ENCODE results near the gene SLC17A2.

Gene SLC17A2

DNA sequence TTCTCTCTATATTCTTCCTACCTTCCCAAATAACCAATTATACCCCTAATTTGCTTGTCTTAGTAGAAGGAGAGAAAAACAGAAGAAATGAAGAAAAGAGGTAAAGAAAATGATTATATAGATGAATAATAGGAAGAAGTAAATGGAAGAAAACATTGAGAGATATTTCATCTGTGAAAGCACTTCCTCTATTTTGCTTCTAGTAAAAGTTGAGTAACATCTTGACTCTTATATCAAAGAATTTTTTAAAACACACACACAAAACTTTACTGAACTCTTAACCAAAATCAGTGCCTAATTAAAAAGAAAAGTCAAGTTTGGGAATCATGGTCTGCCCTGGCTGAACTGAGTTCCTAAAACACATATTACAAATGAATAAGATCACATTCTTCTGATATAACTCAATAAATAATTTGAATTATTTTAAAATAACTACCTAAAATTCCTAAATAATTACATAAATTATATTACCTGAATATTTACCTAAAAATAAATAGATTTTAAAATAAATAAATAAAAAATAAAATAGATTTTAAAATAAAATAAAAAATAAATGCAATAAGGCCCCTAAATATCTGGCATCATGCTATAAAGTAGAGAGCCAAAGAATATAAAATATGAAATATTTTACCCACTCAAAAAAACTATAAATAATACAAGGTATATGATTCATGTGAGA is 8.8 kb downstream of the SLC17A2 start:
- no peak for DNase-seq (ENCODE audit: low read depth in 2 of 3, low spot score in 2 of 3)

GRCh38 chr6:25919657-25920056 is 10.8 kb downstream of the SLC17A2 start:
- DNase-seq (ENCODE audit: low read depth in 2 of 3, low spot score in 2 of 3), result no peak

GRCh38 chr6:25918083-25918683 is 12.3 kb downstream of the SLC17A2 start:
- DNase-seq (ENCODE audit: low read depth in 2 of 3, low spot score in 2 of 3), result no peak

- no peak for DNase-seq (ENCODE audit: low read depth in 2 of 3, low spot score in 2 of 3)
Observed at GRCh38 chr6:25916789-25917490, 13.6 kb downstream of the SLC17A2 start.

DNA sequence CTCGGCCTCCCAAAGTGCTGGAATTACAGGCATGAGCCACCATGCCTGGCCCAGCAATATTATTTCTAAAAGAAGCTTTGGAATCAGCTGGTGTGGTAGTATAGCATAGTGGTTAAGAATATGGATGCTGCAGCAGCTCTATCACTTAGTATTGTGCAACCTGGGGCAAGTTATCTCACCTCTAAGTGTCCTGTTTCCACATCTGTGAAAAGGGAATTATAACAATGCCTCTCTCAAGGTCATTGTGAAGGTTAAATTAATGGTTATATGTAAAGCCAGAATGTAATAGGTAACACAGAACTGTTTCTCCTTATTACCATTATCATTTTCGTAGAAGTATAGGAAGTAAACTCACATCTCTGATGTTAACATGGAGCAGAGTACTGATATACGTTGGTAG is 14.2 kb downstream of the SLC17A2 start:
- no peak for DNase-seq (ENCODE audit: low read depth in 2 of 3, low spot score in 2 of 3)

DNA sequence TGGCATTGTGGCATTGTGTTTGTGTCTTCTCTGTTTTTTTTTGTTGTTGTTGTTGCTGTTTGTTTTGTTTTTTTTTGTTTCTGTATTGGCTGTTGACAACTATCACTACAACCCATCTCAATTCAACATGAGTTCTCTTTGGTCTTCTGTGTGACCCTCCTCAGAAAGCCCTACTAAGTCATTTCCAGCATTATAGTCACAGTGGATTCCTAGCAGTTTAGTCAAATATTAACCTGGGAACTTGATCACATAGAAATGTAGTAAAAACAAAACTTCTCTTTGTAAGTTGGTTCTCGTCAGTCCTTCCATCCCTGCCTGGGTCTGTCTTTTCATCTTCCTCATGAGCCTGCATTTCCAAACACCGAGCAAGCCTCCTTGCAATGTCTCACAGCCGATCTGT is 16.8 kb downstream of the SLC17A2 start:
- no peak for DNase-seq (ENCODE audit: low read depth in 2 of 3, low spot score in 2 of 3)

DNA sequence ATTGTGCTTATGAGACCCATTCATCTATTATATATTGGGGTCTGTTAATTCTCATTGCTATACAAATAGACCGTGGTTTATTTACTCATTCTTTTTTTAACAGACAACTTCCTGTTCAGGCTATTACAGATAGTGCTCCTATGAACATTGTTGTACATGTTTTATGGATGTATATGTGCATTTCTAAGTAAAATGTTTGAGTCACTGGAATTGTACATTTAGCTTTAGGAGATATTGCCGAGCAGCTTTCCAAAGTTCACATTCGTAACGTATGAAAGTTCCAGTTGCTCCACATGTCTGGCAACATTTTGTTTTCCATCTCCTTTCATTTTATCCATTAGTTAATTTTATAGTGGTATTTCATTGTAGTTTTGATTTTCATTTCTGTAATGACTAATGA is 19.1 kb downstream of the SLC17A2 start:
- no peak for DNase-seq (ENCODE audit: low read depth in 2 of 3, low spot score in 2 of 3)

- no peak for DNase-seq (ENCODE audit: low read depth in 2 of 3, low spot score in 2 of 3)
Observed at GRCh38 chr6:25907475-25908014, 22.9 kb downstream of the SLC17A2 start.

DNA sequence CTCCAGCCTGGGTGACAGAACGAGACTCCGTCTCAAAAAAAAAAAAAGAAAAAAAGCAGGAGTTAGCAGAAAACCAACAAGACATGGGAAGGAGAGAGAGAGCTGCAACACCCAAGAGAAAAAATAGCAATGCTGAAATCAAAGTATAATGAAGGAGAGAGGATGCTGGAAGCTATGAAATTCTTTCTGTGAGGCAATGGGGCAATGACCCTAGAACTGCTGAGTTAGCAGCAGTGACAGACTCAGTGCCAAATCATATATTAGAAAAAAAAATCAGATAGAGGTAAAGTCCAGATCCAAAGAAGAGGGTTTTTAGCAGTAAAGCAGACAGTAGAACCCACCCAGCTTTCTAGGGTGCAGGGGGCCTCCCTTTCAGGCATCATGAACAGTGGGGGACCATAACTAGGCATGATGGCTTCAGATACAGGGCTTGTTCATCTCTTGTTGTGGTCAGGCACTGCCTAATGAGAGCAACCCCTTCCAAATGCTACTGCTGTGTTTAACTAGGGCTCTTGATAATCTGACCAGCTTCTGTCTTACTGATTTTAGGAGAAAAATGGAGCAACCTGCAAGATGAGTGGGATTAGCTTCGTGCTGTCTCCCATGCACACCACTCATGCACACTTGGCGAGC is 26.9 kb downstream of the SLC17A2 start:
- DNase-seq (ENCODE audit: low read depth in 2 of 3, low spot score in 2 of 3), result no peak

DNA sequence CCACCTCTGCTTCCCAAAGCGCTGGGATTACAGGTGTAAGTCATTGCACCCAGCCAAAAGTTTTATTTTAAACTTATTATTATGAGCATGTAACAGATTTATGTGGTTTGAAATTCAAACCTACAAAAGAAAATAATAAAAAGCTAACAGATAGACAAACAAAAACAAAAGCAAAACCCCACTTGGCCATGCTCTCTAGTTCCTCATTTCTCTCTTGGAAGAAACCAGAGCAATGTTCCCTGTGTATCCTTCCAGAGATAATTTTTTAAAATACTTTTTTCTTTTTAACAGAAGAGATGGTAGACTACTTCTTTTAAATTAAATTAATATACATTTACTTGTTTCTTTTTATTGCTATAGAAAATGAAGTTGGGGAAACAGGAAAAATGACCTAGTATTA is 28.4 kb downstream of the SLC17A2 start:
- no peak for DNase-seq (ENCODE audit: low read depth in 2 of 3, low spot score in 2 of 3)

GRCh38 chr6:25900843-25901242 is 29.6 kb downstream of the SLC17A2 start:
- DNase-seq (ENCODE audit: low read depth in 2 of 3, low spot score in 2 of 3), result no peak

DNA sequence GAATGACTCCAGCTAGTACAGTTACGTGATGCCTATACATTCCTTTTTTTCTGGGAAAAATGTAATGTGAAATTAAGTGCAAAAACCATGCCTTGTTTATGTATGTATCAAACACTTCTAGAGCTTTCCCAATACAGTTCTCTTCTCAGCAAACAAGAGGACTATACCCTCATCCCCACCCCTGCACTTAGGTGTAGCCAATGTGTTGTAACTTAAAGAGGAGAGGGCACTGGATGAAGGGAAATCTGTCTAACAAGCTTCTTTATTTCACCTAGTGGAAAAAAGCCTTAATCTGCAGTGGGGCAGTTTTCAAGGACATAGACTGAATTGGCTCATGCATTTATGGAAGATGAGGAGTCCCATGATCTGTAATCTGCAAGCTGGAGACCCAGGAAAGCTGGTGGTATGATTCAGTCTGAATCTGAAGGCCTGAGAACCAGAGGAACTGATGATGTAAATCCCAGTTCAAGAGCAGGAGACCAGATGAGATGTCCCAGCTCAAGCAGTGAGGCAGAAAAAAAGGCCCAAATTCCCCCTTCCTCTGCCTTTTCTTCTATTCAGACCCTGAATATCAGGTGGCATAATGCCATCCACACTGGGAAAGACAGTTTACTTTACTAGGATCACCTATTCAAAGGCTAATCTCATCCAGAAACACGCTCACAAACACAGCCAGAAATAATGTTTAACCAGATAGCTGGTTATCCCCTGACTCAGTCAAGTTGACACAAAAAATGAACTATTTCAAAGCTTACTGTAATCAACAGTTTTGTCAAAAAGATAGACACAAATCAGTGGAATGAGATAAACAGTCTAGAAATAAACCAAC is 30.7 kb downstream of the SLC17A2 start:
- DNase-seq (ENCODE audit: low read depth in 2 of 3, low spot score in 2 of 3), result no peak

DNA sequence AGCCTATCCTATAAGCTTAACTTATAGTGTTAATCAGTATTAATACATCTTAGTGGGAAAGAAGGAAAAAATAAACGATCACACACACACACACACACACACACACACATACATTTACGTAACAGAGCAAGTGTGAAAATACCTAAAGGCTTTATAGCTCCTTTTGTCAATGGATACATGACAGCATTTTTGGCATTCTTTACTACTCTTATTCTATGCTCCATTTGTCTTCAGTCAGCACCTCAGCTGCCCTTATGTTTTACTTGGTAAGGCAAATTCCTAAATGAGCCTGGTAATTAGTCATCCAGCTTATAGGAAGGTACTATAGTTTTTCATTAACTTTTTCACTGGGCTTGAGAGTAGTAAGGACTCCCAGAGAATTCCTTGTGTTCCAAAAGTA is 31.4 kb downstream of the SLC17A2 start:
- DNase-seq (ENCODE audit: low read depth in 2 of 3, low spot score in 2 of 3), result no peak

DNA sequence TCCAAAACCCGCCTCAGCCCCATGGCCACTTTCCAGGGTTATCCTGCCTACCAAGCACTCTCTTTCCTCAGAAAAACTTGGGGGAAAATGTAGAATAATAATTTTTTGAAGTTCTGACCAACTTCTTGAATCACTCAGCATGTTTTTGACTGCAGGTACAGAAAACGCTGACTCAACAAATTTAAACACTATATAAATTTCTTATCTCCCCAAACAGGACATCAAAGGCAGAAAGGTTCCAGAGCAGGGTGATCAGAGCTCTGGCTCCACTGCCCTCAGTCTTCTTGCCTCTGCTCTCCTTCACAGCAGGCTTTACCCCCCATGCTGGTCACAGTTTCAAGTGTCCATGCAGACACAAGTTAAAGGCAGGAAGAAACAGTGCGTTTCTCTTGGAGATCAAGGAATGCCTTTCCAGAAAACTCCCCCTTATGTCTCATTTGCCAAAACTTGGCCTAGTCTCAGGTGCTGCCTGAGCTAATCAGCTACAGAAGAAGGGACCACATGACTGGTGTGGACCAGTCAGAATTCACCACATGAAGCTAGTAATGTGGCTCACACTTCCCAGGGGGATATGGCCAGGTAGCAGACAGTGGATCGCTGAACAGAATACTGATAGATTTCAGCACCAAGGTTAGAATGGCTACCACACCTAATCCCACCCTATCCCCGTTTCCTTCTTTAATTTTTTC is 32.1 kb downstream of the SLC17A2 start:
- no peak for DNase-seq (ENCODE audit: low read depth in 2 of 3, low spot score in 2 of 3)

DNA sequence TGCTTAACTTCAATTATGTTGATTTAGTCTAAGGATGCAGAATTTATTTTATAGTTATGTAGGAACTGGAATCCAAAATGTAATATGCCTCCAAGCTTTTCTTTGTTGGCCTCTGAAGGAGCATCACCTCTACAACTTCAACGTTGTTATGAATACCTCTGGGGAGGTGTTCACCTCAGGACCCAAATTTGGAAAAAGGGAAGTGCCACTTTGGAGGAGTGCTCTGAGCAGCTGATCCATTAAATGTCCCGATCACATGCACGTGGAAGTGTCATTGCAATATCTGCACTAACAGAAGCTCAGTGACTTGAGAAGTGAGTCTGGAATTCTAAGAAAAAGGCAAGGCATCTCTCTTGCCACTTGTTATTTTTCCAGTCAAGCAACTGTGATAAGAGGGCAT is 34.2 kb downstream of the SLC17A2 start:
- no peak for DNase-seq (ENCODE audit: low read depth in 2 of 3, low spot score in 2 of 3)

DNA sequence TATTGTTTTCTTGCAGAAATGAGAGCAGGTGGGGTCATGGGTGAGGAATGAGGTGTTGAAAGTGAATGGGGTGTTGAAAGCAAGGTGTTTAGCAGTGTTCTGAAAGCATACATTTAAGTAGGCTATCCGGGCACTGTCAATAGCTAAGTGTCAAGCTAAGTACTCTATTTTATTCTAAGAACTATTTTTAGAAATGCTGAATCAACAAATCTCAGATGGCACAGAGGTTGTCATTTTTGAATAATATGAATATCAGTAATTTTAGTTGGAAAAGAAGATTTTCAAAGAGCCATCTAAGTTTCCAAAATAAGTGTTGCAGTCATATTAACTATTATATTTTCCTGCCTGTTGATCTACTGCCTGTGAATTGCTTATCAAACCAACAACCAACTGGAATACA is 34.7 kb downstream of the SLC17A2 start:
- DNase-seq (ENCODE audit: low read depth in 2 of 3, low spot score in 2 of 3), result no peak

DNA sequence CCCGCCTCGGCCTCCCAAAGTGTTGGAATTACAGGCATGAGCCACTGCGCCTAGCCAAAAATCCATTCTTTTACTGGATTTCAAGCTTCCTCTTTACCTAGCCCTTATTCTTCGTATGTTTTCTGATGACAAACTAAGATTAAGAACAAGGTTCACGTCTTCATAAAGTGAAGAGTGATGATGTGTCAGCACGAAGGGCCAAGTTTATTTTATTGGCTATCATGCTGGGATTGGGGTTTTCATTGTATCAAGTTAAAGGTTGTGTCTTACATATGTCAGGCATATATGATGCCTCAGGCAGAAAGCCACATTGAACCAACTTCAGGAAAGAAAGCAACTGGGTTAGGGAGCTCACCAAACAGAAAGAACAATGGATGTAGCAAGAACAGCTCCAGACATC is 36.7 kb downstream of the SLC17A2 start:
- no peak for DNase-seq (ENCODE audit: low read depth in 2 of 3, low spot score in 2 of 3)

DNA sequence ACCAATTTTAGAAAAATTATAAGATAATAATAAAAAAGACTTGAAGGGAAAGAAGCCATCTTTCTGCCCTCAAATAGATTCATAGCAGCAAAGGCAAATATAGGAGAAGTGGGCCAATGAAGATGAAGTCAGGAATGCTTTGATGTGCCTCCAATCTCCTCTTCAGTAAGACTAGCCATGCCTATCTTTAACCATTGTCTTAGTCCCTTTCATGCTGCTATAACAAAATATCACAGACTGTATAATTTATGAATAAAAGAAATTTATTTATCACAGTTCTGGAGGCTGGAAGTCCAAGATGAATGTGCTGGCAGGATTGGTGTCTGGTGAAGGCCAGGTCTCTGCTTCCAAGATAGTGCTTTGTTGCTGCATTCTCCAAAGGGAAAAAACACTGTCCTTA is 37.6 kb downstream of the SLC17A2 start:
- no peak for DNase-seq (ENCODE audit: low read depth in 2 of 3, low spot score in 2 of 3)

GRCh38 chr6:25889877-25890853 is 40.3 kb downstream of the SLC17A2 start:
- no peak for DNase-seq (ENCODE audit: low read depth in 2 of 3, low spot score in 2 of 3)
